ENCODE results near the gene PDZD4. TPM values are rescaled to one million over a fixed set of nuclear protein-coding genes. Genes with fewer than 3 reads are reported as not detected.
"Not testable (repeated sequence)": the region's sequence is repeated elsewhere in the genome, so short reads cannot be mapped to it uniquely, and the experiment has no call there.

PDZD4 gene
- total RNA-seq, 1 donor from 2014 or later: 2.6 TPM

DNA sequence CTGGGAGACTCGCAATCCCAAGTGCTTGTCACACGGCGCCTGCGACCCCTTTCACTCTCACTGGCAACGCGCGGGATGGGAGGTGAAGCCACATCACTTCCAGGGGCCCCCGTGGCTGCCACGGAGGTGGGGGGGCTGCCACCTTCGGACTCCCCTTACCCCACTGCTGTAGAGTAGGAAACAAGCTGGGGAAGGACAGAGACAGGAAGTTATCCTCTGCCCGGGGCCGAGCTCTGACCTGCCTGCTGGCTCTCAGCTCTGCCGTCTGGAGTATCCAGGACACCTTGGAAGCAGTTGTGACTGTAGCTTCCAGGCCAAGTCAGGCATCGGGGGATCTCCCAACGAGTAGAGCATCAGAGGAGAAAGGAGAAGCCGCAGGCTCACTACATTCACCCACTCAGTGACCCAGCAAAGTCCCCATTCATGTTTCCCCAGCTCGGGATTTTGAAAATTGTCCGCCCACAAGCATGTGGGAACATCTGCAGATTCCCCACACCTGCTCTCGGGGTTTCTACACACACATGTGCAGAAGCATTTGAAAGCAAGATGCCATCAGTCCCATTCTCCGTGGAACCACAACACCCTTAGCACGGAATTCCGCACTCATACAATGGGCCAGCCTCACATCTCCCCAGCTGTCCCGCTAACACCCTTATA is 10.8 kb downstream of the PDZD4 start:
- intact Hi-C loops (cut with micrococcal nuclease): no loop called here
- ATAC-seq: no peak

DNA sequence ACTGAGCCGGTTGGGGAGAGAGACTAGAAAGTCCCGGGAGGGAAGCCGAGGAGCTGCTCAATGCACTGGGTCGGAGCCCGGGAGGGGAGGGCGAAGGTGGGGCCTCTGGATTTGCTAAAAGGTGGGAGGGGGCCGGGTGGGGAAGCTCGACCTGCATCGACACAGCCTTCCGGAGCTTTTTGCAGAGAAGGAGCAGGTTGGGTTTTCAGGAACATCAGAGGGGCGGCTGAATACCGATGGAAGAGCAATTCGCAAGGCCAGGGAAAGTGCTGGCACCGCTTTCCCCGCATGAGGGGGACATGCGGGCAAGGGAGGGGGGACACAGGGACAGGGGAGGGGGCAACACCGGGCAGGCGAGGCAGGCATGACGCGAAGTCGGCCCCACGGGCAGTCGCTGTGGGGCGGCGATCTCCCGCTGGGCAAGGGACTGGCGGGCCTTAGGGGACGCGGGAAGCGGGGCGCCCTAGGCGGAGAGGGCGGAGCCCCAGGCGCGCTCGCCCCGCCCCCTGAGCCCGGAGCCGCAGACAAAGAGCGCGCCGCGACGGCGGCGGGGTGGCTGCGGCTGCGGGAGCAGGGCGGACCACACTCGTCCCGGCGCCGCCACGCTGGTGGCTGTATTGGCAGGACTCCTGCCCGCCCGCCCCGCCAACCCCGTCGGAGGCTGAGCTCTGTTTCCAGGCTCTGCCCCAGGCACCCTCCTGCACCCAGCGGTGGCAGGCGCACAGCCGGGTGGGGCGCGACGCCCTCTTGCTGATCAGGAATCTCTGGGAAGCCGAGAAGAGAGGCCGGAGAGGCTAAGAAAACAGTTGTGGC is 11.6 kb downstream of the PDZD4 start:
- peak; percentile 74 for DNase-seq
- intact Hi-C loops (cut with micrococcal nuclease): no loop called here
- ATAC-seq: peak; percentile 92

More for the DNA sequence above, 10.8 kb downstream of the PDZD4 start:
- DNase-seq: no peak

DNA sequence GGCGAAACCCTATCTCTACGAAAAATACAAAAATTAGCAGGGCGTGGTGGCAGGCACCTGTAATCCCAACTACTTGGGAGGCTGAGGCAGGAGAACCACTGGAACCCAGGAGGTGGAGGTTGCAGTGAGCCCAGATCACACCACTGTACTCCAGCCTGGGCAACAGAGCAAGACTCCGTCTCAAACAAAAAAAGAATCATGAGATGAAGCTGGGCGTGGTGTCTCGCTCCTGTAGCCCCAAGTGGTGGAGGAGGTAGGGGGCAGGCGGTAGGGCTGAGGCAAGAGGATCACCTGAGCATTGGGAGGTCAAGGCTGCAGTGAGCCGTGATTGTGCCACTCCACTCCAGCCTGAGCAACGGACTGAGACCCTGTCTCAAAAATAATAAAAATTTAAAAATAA is 12.3 kb downstream of the PDZD4 start:
- intact Hi-C loops (cut with micrococcal nuclease); DNase-seq; ATAC-seq: not testable (repeated sequence)

DNA sequence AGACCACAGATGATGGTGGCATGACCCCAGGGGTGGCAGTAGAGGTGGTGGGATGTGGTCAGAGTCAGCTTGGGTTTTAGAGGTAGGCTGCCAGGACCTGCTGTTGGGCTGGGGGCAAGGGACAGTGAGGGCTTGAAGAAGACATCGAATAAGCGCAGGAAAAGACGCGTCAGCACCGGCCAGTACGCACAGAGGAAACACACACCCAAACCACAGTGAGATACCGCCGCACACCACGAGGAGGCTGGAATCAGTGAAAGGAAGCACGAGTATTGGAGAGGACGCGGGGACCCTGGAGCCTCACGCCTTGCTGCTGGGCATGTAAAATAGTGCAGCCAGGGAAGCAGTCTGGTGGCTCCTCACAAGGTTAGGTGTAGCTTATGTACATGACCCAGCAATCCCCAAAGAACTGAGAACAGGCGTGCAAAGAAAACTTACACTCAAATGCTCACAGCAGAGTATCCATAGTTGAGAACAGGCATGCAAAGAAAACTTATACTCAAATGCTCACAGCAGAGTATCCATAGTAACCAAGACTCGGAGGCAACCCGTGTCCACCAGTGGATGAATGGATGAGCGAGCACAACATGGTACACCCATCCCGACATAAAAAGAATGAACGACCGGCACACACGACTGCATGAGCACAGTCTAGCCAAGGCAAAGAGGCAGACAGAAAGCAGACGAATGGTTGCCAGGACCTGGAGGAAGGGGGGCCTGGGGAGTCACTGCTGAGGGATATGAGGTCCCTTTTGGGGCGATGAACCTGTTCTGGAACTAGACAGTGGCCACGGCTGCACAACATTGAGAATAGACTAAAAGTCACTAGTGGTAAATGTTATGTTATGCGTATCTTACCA is 13.3 kb downstream of the PDZD4 start:
- ATAC-seq: no peak
- no peak for DNase-seq
- intact Hi-C loops (cut with micrococcal nuclease): no loop called here

DNA sequence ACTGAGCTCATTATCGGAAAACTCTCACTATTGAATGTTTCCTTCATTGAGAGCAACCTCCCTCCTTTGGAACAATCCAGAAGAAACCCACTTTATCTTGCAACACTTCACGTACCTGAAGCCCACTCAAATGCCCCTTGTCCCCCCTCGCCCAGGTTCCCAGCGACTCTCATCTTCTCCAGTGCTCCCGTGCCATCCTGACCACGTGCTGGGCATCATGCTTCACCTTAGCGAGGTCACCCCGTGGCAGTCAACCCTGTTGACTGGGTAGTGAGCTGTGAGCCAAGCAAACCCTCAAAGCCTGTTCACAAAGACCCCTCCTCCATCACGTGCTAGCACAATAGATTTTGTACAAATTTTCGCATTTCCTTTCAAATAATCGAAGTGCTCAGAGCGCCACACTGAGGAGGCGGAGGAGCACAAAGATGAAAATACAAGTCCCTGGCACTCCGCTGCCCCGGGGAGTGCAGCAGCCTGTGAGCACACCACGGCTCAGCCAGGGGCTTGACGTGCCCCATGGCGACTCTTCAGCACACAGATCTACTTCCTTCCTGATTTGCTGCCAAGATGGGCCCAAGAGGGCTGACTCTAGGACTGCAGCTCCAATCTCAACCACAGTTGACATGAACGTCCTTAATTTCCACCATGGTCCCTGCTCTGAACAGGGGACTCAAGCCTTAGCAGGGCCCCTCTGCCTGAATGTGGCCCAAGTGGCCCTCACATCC is 15.6 kb downstream of the PDZD4 start:
- no peak for ATAC-seq
- DNase-seq: no peak
- intact Hi-C loops (cut with micrococcal nuclease): no loop called here

DNA sequence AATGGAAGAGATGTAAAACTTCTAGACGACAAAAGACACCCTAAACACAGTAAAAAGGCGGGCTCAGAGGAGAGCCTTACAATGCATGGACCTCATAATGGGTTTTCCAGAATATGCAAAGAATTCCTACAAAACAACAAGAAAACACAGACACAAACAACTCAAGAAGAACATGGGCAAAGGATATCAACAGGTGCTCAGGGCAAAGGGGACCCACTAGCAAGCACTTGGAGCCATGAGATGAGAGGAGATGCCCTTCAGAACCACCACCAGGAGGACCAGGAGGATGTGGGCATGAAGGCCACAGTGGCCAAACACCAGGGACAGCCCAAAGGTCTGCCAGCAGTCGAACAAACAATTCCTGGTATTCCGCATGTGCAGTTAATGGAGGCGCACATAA is 17.2 kb downstream of the PDZD4 start:
- intact Hi-C loops (cut with micrococcal nuclease): no loop called here
- DNase-seq (no peak), ATAC-seq (no peak)

DNA sequence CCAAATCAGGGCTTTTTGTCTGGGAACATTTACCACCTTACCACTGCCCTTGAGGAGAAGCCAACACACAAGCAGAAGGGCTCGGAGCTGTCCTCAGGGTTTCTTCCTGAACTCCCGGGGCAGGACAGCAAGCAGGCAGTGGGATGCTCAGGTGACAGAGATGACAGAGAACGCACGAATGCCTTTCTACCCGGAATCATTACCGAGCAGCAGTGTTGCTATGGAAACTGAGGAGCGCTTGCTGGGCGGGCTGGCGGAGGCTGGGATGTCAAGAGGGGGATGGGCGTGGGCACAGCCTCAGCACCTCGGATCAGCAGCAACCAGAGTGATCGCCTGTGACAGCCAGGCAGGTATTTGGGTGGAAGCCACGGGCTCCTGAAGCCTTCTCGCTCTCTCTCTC is 18.1 kb downstream of the PDZD4 start:
- no peak for DNase-seq
- ATAC-seq: no peak
- intact Hi-C loops (cut with micrococcal nuclease): no loop called here

DNA sequence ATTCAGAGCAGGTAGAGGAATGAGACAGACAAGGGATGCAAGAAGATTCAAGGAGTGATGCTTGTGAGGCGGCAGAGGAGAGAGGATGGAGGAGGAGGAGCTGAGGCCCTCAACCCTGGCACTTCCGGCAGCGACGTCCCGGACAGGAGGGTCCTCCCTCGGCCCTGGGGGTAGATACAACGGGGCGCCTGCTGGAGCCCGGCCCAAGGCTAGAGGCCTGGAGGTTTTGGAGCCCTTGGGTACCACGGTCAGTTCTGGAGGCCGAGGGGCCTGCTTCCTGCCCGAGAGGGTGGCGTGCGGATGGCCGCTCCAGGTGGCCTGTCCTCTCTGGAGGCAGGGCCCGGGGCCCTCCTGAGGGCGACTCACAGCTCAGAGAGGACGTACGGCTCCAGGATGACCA is 22.4 kb downstream of the PDZD4 start:
- ATAC-seq (no peak), DNase-seq (no peak)
- intact Hi-C loops (cut with micrococcal nuclease): no loop called here

DNA sequence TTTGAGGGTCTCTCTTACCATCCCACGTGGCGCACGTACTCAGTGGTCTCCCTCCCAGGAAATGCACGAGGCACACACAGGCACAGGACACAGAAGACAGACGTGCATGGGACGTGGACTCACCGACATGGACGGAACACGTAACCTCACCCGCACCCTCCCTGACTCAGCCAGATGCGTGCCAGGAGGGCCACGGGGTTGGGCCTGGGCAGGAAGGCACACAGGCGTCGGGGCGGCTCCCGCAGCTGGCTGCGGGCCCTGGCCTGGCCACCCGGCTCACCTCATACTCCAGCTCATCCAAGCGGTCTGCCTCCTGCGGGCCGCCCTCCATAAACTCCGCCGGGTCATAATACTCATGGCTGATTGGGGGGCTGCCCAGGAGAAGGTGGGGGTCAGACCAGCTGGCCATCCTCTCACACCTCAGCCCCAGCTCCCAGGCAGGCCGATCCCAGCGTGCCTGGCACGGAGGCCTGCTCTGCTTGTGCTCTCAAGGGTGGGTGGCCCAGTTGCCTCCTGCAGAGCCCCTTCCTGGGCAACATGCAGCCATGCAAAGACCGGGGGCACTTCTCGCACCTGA is 23.3 kb downstream of the PDZD4 start:
- DNase-seq (no peak), ATAC-seq (no peak)
- intact Hi-C loops (cut with micrococcal nuclease): no loop called here

DNA sequence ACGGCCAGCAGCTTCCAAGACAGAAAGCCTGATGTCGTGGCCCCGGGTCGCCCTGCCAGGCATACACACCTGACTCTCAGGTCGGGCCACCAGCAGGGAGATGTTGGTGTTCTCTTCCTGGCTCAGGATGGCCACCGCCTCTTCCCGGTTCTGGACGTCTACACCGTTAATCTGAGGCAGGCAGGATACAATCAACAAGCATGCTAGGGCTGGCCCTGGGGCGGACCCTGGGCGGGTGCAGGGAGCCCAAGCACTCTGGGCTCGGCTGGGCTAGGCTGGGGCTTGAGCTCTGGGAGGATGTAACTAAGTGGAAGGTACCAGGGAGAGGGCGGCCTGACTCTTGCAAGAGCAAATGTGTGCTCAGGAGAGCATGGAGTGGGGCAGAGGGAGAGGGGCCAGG is 24.9 kb downstream of the PDZD4 start:
- intact Hi-C loops (cut with micrococcal nuclease): no loop called here
- ATAC-seq (no peak), DNase-seq (no peak)

DNA sequence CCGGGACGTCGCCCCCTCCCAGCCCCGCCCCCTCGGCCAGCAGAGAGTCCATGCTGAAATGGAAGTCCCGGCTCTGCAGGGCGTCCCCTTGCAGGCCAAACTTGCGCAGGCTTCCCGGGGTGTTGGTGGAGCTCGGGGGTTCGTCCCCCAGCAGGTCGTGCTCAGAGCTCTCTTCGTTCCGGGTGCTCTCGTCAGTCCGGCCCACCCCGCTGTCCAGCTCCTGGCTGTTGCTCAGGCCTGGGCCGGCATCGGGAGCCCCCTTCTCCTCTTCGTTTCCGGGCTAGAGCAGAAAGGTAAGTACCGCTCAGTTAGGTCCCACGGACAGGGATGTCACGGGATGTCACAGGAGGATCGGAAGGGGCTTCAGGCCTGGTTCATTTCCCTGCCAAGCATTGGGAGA is 25.7 kb downstream of the PDZD4 start:
- DNase-seq (no peak), ATAC-seq (no peak)
- intact Hi-C loops (cut with micrococcal nuclease): no loop called here

DNA sequence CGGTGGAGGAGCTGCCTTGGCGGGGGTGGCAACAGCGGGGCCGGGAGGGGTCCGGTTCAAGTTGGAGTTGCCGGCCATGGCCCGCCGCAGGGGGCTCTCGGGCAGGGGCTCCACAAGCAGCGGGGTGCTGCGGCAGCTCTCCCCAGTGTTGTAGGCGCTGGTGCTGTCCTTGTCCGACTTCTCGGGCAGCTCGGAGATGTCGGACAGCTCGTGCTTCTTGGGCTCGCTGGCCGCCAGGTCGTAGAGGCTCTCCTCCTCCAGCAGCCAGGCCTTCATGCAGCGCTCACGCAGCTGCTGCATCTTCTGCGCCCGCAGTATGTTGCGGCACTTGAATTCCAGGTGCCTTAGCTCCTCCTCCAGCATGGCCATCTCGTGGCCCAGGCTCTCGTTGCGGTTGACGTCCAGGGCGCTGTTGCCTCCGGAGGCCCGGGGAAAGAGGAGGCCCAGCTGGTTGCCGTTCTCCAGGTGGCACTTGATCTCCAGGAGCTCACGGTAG is 26.2 kb downstream of the PDZD4 start:
- DNase-seq (no peak), ATAC-seq (no peak)
- intact Hi-C loops (cut with micrococcal nuclease): no loop called here

DNA sequence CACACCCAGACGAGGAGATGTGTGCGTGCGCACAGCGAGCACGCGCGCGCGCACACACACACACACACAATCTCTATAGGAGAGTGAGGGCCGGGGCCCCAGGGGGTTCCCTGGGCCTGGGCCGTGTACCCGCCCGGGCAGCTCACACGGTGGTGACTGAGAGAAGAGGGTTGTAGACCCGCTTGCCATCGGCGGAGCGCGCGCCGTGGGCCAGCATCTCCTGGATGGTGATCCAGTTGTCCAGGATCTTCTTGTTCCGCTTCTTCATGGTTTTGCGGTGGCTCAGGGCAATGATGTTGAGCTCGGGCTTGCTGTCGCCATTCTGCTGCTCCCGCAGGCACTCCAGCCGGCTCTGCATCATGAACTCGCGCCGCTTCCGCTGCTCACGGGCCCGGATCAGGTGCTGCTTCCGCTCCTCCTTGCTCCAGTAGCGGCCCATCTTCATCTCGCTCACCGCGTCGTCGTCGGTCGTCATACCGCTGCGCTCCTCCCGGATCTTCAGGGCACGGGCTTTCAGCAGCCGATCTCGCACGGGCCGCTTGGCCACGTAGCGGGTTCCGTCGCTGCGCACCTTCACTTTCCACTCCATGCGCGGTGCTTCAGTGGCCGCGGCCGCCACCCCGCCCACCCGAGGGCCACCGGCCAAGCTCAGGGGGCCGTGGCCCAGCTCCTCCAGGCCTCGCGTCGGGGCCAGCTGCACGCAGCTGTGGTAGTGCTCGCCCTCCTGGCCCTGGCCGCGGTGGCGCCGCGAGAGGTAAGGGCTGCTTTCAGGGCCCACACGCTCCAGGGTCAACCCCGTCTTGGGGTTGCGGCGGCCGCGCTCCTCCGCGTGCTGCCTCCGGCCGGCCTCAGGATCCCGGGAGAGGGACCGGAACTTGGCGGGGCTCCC is 26.9 kb downstream of the PDZD4 start:
- no peak for ATAC-seq
- DNase-seq: no peak
- intact Hi-C loops (cut with micrococcal nuclease): no loop called here

DNA sequence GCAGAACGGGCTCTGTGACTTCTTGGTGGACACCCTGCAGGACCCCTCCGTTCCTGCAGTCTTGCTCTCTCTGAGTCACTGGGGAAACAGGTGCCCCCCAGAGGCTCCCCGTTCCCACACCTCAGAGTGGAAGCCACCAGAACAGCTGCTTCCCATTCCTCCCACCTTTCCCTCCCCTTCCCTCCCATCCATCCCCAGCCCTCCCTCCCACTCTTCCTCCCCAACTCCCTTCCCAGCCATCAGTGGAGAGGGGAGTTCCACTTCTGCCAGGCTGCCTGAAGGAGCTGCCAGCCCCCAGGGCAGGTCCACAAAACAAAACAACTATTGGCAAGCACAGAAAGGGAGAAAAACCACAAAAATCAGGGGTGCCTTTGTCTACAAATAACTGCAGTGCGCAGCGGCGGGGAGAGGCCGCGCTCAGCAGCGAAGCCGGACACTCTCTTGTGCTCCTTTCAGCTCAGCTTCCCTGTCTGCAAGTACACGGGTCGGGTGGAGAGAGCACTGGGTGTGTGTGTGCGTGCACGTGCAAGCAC is 27.8 kb downstream of the PDZD4 start:
- intact Hi-C loops (cut with micrococcal nuclease): no loop called here
- ATAC-seq (no peak), DNase-seq (no peak)

DNA sequence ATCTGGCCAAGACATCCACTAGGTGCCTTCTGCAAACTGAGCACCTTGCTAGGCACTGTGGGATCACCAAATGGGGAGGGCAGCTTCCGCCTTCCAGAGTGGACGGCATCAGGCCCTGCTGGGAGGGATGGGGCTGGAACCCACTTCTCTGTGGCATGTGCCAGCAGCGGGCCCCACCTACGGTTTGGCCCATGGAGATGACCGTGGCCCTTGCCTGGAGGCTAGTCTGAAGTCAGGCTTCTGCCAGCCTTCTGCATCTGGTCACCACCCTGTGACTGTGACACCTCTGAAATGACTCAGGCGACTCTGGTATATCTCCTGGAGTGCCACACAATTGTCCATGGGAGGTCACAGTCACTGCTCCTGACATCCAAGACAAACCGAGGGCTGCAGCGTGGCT is 28.7 kb downstream of the PDZD4 start:
- ATAC-seq (no peak), DNase-seq (no peak)
- intact Hi-C loops (cut with micrococcal nuclease): no loop called here

DNA sequence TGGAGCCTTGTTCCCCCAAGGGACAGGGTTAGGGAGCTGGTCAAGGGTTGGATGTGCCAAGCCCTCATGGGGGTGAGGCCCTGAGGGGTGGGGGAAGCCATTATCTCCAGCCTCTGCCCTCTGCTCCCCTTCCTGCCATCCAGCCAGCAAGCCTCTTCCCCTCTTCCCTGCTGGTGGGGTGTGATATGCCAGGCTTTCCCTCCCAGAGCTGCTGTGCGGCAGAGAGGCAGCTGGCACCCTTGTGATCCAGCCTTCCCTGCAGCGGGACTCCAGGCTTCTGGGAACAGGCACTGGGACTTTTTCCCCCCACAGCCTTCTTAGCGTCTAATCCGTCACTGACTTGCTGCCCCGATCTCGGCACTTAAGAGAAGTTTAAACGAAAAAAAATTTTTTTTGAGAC is 29.6 kb downstream of the PDZD4 start:
- no peak for ATAC-seq
- DNase-seq: no peak
- intact Hi-C loops (cut with micrococcal nuclease): no loop called here

DNA sequence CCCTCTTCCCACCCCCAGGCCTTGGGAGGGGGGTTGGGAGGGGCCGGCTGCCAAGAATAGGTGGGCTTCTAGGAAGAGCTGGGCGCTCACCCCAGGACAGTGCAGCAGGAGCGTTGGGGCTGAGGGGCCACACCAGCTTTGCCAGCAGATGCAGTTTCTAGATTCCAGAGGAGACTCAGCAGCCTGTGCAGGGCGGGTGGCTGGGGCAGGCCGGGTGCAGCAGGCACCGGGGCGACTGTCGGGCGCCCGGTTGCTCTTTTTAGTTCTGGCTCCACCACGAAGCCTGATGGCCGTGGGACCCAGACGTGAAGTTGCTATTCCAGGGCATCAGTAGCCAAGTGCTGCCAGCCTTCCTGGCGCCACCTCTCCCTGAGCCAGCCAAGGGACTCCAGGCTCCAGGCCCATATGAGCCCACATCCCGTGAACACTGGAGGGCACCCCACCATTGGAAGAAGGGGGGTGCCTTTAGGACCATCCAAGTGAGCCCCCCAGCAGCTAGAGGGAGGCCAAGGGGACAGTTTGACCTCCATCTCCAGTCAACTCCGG is 30.1 kb downstream of the PDZD4 start:
- peak; percentile 61 for ATAC-seq
- peak; percentile 44 for DNase-seq
- intact Hi-C loops (cut with micrococcal nuclease): no loop called here
